ENCODE results near the gene ELAVL3.

- TF ChIP-seq EP300 (IDR thresholded peaks at IDR 0.05): no peak
- TF ChIP-seq POLR2A (IDR thresholded peaks at IDR 0.05; ENCODE audit: low read length): no peak; the same call in 1 of the 2 replicates
- no peak for TF ChIP-seq USF2 (IDR thresholded peaks at IDR 0.05)
- TF ChIP-seq CTCF (IDR thresholded peaks at IDR 0.05): no peak
- TF ChIP-seq BHLHE40 (IDR thresholded peaks at IDR 0.05; ENCODE audit: low read depth, low read length): no peak
Observed at GRCh38 chr19:11481534-11482383, 913 bp upstream of the ELAVL3 start.
